A549 (cell line): Measurements from ENCODE around the gene PMVK. TPM values are rescaled to one million over a fixed set of nuclear protein-coding genes. Genes with fewer than 3 reads are reported as not detected.

Source experiments
- ATAC-seq, 2 experiments: fragments of 200-7000 bp in 1 of 2; fragments of >200 bp in 1 of 2; cut with Nextera tagmentation in 1 of 2; cut with Tn5 transposase in 1 of 2; 3 replicates each; pipeline versions ENCODE4 v1.8.0 to v1.9.1; 2018 to 2020; ENCODE audit warnings: mild to moderate bottlenecking in 1 of 2, moderate library complexity in 1 of 2
- CTCF ChIA-PET: fragments of 300-600 bp; sonication (Branson Sonifier 250); formaldehyde crosslinking; extraction: SDS; loops from one replicate; lab custom pipeline; 2021; ENCODE audit warnings: antibody characterized with exemption, inconsistent platforms; lab: Yijun Ruan, JAX
- POLR2A ChIA-PET: fragments of 350-600 bp; formaldehyde crosslinking; extraction: SDS; loops from one replicate; lab custom pipeline; 2021; ENCODE audit warnings: antibody characterized with exemption, inconsistent platforms; lab: Yijun Ruan, JAX
- DNase-seq, 2 experiments: peaks; one replicate each; pipeline versions ENCODE4 v3.0.0 to v3.0.0-alpha.2; 2011 to 2016; ENCODE audit warnings: low read depth in 1 of 2, low spot score in 1 of 2
- FAIRE-seq: peaks from 2 replicates; lab custom pipeline; 2011; peaks lifted over from hg19 to GRCh38; lab: Jason Lieb, UNC
- H3K27ac ChIP-seq, 2 experiments: fragments of >200 bp; sonication (Bioruptor Twin); formaldehyde crosslinking; 3 replicates each; pipeline ENCODE4 v1.5.1; 2016 to 2017
- H3K4me1 ChIP-seq: fragments of >200 bp; sonication (Bioruptor Twin); formaldehyde crosslinking; 3 replicates; pipeline ENCODE4 v1.6.1; 2016
- H3K4me2 ChIP-seq: fragments of >200 bp; sonication (Bioruptor Twin); formaldehyde crosslinking; 3 replicates; pipeline ENCODE4 v1.6.1; 2016
- H3K4me3 ChIP-seq: fragments of >200 bp; sonication (Bioruptor Twin); formaldehyde crosslinking; 3 replicates; pipeline ENCODE4 v1.5.1; 2016
- H3K9me3 ChIP-seq: fragments of >200 bp; sonication (Bioruptor Twin); formaldehyde crosslinking; 3 replicates; pipeline ENCODE4 v1.6.1; 2016
- CBX2 ChIP-seq: fragments of 200-600 bp; sonication (generic); IDR thresholded peaks from 2 replicates; pipeline ENCODE4 v1.6.1; 2016; ENCODE audit warnings: low read depth, mild to moderate bottlenecking, borderline replicate concordance
- CHD2 ChIP-seq: fragments of 150-350 bp; IDR thresholded peaks from 2 replicates; pipeline ENCODE4 v1.6.1; 2014; ENCODE audit warnings: low read length; ENCODE audit not compliant: partially characterized antibody
- CTCF ChIP-seq: fragments of >200 bp; sonication (Bioruptor Twin); formaldehyde crosslinking; IDR thresholded peaks from 3 replicates; pipeline ENCODE4 v1.5.1; 2016
- EP300 ChIP-seq, 2 experiments: fragments of >200 bp; sonication (Bioruptor Twin); formaldehyde crosslinking; IDR thresholded peaks; 2 replicates in 1 of 2; 3 replicates in 1 of 2; pipeline ENCODE4 v1.6.1; 2016 to 2017
- FOXS1 ChIP-seq: fragments of 250-450 bp; sonication (Bioruptor Pico); IDR thresholded peaks from 2 replicates; pipeline ENCODE4 v1.5.0; 2020; ENCODE audit warnings: mild to moderate bottlenecking, moderate library complexity
- JUN ChIP-seq, 2 experiments: fragments of >200 bp; sonication (Bioruptor Twin); formaldehyde crosslinking; IDR thresholded peaks; 2 replicates in 1 of 2; 3 replicates in 1 of 2; pipeline ENCODE4 v1.6.1; 2016 to 2017
- KDM1A ChIP-seq: fragments of 200-600 bp; sonication (generic); IDR thresholded peaks from 2 replicates; pipeline ENCODE4 v1.6.1; 2016; ENCODE audit warnings: low read depth, mild to moderate bottlenecking
- NFE2L2 ChIP-seq: fragments of 150-350 bp; conservative IDR thresholded peaks from 2 replicates; pipeline ENCODE4 v1.6.1; 2014; ENCODE audit warnings: low read length
- PHF8 ChIP-seq: fragments of 200-600 bp; sonication (generic); IDR thresholded peaks from 2 replicates; pipeline ENCODE4 v1.6.1; 2016; ENCODE audit warnings: low read depth, mild to moderate bottlenecking, antibody characterized with exemption, moderate library complexity, borderline replicate concordance
- RAD21 ChIP-seq, 2 experiments: fragments of >200 bp in 1 of 2; sonication (Bioruptor Twin) in 1 of 2; formaldehyde crosslinking in 1 of 2; IDR thresholded peaks in 1 of 2; conservative IDR thresholded peaks in 1 of 2; 2 replicates in 1 of 2; 3 replicates in 1 of 2; pipeline ENCODE4 v1.6.1; 2012 to 2018; ENCODE audit warnings: inconsistent platforms in 1 of 2
- RARB ChIP-seq: fragments of 250-450 bp; sonication (Bioruptor Pico); IDR thresholded peaks from 2 replicates; pipeline ENCODE4 v1.8.0; 2021; ENCODE audit warnings: mild to moderate bottlenecking, moderate library complexity
- TFCP2L1 ChIP-seq: fragments of 250-450 bp; sonication (Bioruptor Pico); IDR thresholded peaks from 2 replicates; pipeline ENCODE4 v1.5.0; 2021; ENCODE audit warnings: mild to moderate bottlenecking
- ZC3H11A ChIP-seq: fragments of 450-650 bp; IDR thresholded peaks from 2 replicates; pipeline ENCODE4 v1.6.1; 2014; ENCODE audit warnings: antibody characterized with exemption, mild to moderate bottlenecking
- ZFP36 ChIP-seq: fragments of 450-650 bp; IDR thresholded peaks from 2 replicates; pipeline ENCODE4 v1.6.1; 2014; ENCODE audit warnings: borderline replicate concordance; ENCODE audit not compliant: partially characterized antibody
- WGBS: methylation state at CpG from one replicate; pipeline ENCODE4 v1.1.6; 2017; ENCODE audit errors: missing lambda C conversion rate; 5-methylcytosine and 5-hydroxymethylcytosine counted together
- polyA plus RNA-seq, 4 experiments: library from polyadenylated mRNA; depleted of rRNA in 3 of 4; stranded (reverse); fragments of >200 nt; fragmentation: RNase III in 1 of 4; extraction: RNeasy Plus Mini Kit Qiagen cat#74134 plus additional on column Dnase treatment in 1 of 4; gene quantifications; 2 replicates in 3 of 4; 3 replicates in 1 of 4; pipeline ENCODE4 v1.2.3, GENCODE V29; 2011 to 2017
- small RNA-seq, 6 experiments: library from RNA; depleted of rRNA; stranded (forward); fragments of <200 nt; gene quantifications; one replicate each; pipeline ENCODE3, GENCODE V24; 2012

The PMVK gene
- polyA plus RNA-seq, 2 of the 4 experiments (the other 2 are of a cell fraction), result 35.7 to 52.0 TPM

GRCh38 chr1:154877370-154877974 is 59.0 kb downstream of the PMVK start:
- CTCF ChIA-PET, result interaction anchor here (0.9 to 4.8 kb wide), 25 partner anchors 9 to 397 kb away, joined by 3 to 72 read pairs (median 8); partner anchors contain the start of genes CHRNB2 and KCNN3

DNA sequence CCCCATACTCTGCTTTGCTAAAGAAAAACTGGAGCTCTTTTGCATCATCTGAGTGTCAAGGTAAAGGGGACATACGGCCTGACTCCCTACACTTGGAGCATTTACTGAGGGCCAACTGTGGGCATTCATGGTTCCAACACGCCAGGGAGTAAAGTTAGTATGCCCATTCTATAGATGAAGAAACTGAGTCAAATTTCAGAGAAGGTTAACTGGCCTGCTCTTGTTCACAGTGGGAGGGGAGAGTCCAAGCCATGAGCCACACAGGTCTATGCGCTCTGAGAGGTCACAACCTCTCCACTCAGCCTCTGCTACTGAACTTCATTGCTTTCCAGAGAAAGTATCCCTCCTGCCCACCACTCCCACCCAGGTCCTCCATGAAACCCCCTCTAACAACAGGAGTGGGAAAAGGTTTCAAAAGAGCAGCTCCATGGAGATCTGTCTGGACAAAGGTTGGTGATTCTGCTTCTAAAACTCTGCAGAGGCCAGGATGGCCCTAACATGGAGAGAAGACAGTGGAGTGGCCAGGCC is 59.6 kb downstream of the PMVK start:
- CTCF ChIA-PET, result interaction anchor here (1.0 to 4.8 kb wide), 8 partner anchors 19 to 396 kb away, joined by 3 to 72 read pairs (median 4); partner anchors contain the start of gene SHC1
- POLR2A ChIA-PET, result interaction anchor here (0.6 kb wide), 1 partner anchor 404 kb away, joined by 3 read pairs; no protein-coding TSS in a partner anchor
- FAIRE-seq, result no peak

More at GRCh38 chr1:154877370-154877974, 59.0 kb downstream of the PMVK start:
- peak; percentile 10 to 58; a peak in 3 of 6 replicates for ATAC-seq
- Histone ChIP-seq H3K4me1 (peaks cover 17% of the 10 kb centered on the region), H3K9me3 (no peaks in the 10 kb centered on the region), H3K4me3 (no peak overlapping the region), H3K4me2 (peak overlapping the region; percentile 65), H3K27ac (peak overlapping the region; percentile 53 to 67; a peak in 5 of 6 replicates)
- POLR2A ChIA-PET, result interaction anchor here (1.4 kb wide), 1 partner anchor 208 kb away, joined by 5 read pairs; no protein-coding TSS in a partner anchor
- FAIRE-seq, result no peak
- DNase-seq, result peak in 1 of 2 experiments; percentile 63
- TF ChIP-seq CBX2, result no peak
- no peak for TF ChIP-seq JUN (IDR thresholded peaks at IDR 0.05)
- no peak for TF ChIP-seq FOXS1
- no peak for TF ChIP-seq KDM1A
- no peak for TF ChIP-seq ZFP36
- TF ChIP-seq RAD21 (conservative IDR thresholded peaks at IDR 0.05 in 1 of 2, IDR thresholded peaks at IDR 0.05 in 1 of 2), result no peak
- TF ChIP-seq PHF8, result no peak
- no peak for TF ChIP-seq RARB (CRISPR knock-in tag)
- TF ChIP-seq NFE2L2, result no peak
- no peak for TF ChIP-seq ZC3H11A
- 38% methylated on average over 15 of the region's 17 CpGs for WGBS

More for the DNA sequence above, 59.6 kb downstream of the PMVK start:
- peaks cover 17% of the 10 kb centered on the region for H3K4me1 ChIP-seq
- no peak overlapping the region for H3K4me3 ChIP-seq
- DNase-seq, result no peak
- TF ChIP-seq TFCP2L1 (CRISPR knock-in tag) (no peak), KDM1A (peak; percentile 74; the same call in 1 of the 2 replicates), CHD2 (no peak), EP300 (IDR thresholded peaks at IDR 0.05) (no peak), CTCF (no peak)
- ATAC-seq, result no peak; a peak in 1 of 6 replicates
- H3K27ac ChIP-seq, result peak overlapping the region; percentile 39 to 67; a peak in 5 of 6 replicates
- 68% methylated on average over 3 of the region's 3 CpGs for WGBS
- no peaks in the 10 kb centered on the region for H3K9me3 ChIP-seq
- peak overlapping the region; percentile 65 for H3K4me2 ChIP-seq

Small RNA genes lying within 50 kb of the gene (small RNA-seq; reads per million reads assigned to genes)
- 0 reads per million in 6 experiments for gene MIR4258
- 0 reads per million in 6 experiments for gene RF00017

Other genes starting within 250 kb of the PMVK start
- gene KCNN3, start 66.4 kb downstream of the PMVK start, polyA plus RNA-seq (2011; rRNA removed), result 0.03 and 0.08 TPM in 2 replicates
- 0.01 to 0.04 TPM in 2 of 3 replicates, not detected in the other for gene KCNN3, start 66.4 kb downstream of the PMVK start, polyA plus RNA-seq (2017; fragmentation: RNase III; extraction: RNeasy Plus Mini Kit Qiagen cat#74134 plus additional on column Dnase treatment)
- 15.0 and 16.8 TPM in 2 replicates for gene PBXIP1, start 19.4 kb upstream of the PMVK start, polyA plus RNA-seq (2011; rRNA removed)
- 13.9 to 22.4 TPM (median 20.8 TPM) in 3 replicates for gene PBXIP1, start 19.4 kb upstream of the PMVK start, polyA plus RNA-seq (2017; fragmentation: RNase III; extraction: RNeasy Plus Mini Kit Qiagen cat#74134 plus additional on column Dnase treatment)
- 24.6 and 25.8 TPM in 2 replicates for gene PYGO2, start 25.1 kb upstream of the PMVK start, polyA plus RNA-seq (2011; rRNA removed)
- 15.7 to 18.9 TPM (median 18.3 TPM) in 3 replicates for gene PYGO2, start 25.1 kb upstream of the PMVK start, polyA plus RNA-seq (2017; fragmentation: RNase III; extraction: RNeasy Plus Mini Kit Qiagen cat#74134 plus additional on column Dnase treatment)
- gene SHC1, start 34.0 kb upstream of the PMVK start, polyA plus RNA-seq (2011; rRNA removed), result 174 and 203 TPM in 2 replicates
- gene SHC1, start 34.0 kb upstream of the PMVK start, polyA plus RNA-seq (2017; fragmentation: RNase III; extraction: RNeasy Plus Mini Kit Qiagen cat#74134 plus additional on column Dnase treatment), result 117 to 124 TPM (median 118 TPM) in 3 replicates
- 725 and 787 TPM in 2 replicates for gene CKS1B, start 38.0 kb upstream of the PMVK start, polyA plus RNA-seq (2011; rRNA removed)
- gene CKS1B, start 38.0 kb upstream of the PMVK start, polyA plus RNA-seq (2017; fragmentation: RNase III; extraction: RNeasy Plus Mini Kit Qiagen cat#74134 plus additional on column Dnase treatment), result 345 to 366 TPM (median 356 TPM) in 3 replicates
- gene FLAD1, start 46.6 kb upstream of the PMVK start, polyA plus RNA-seq (2011; rRNA removed), result 43.5 and 57.1 TPM in 2 replicates
- 34.1 to 38.2 TPM (median 36.0 TPM) in 3 replicates for gene FLAD1, start 46.6 kb upstream of the PMVK start, polyA plus RNA-seq (2017; fragmentation: RNase III; extraction: RNeasy Plus Mini Kit Qiagen cat#74134 plus additional on column Dnase treatment)
- gene LENEP, start 56.9 kb upstream of the PMVK start, polyA plus RNA-seq (2011; rRNA removed), result 0.32 TPM in 1 of 2 replicates, not detected in the other
- gene LENEP, start 56.9 kb upstream of the PMVK start, polyA plus RNA-seq (2017; fragmentation: RNase III; extraction: RNeasy Plus Mini Kit Qiagen cat#74134 plus additional on column Dnase treatment), result not detected in 3 replicates
- 20.5 and 20.8 TPM in 2 replicates for gene ZBTB7B, start 66.1 kb upstream of the PMVK start, polyA plus RNA-seq (2011; rRNA removed)
- 24.7 to 30.7 TPM (median 29.0 TPM) in 3 replicates for gene ZBTB7B, start 66.1 kb upstream of the PMVK start, polyA plus RNA-seq (2017; fragmentation: RNase III; extraction: RNeasy Plus Mini Kit Qiagen cat#74134 plus additional on column Dnase treatment)
- gene DCST2, start 97.1 kb upstream of the PMVK start, polyA plus RNA-seq (2011; rRNA removed), result 1.0 and 1.5 TPM in 2 replicates
- 0.23 to 0.46 TPM (median 0.43 TPM) in 3 replicates for gene DCST2, start 97.1 kb upstream of the PMVK start, polyA plus RNA-seq (2017; fragmentation: RNase III; extraction: RNeasy Plus Mini Kit Qiagen cat#74134 plus additional on column Dnase treatment)
- gene DCST1, start 97.1 kb upstream of the PMVK start, polyA plus RNA-seq (2011; rRNA removed), result 0.06 TPM in 1 of 2 replicates, not detected in the other
- gene DCST1, start 97.1 kb upstream of the PMVK start, polyA plus RNA-seq (2017; fragmentation: RNase III; extraction: RNeasy Plus Mini Kit Qiagen cat#74134 plus additional on column Dnase treatment), result not detected in 3 replicates
- gene ADAM15, start 114.6 kb upstream of the PMVK start, polyA plus RNA-seq (2011; rRNA removed), result 25.6 and 33.6 TPM in 2 replicates
- 33.0 to 35.2 TPM (median 34.2 TPM) in 3 replicates for gene ADAM15, start 114.6 kb upstream of the PMVK start, polyA plus RNA-seq (2017; fragmentation: RNase III; extraction: RNeasy Plus Mini Kit Qiagen cat#74134 plus additional on column Dnase treatment)
- 3.1 and 4.9 TPM in 2 replicates for gene EFNA4, start 127.0 kb upstream of the PMVK start, polyA plus RNA-seq (2011; rRNA removed)
- 6.1 to 8.7 TPM (median 7.5 TPM) in 3 replicates for gene EFNA4, start 127.0 kb upstream of the PMVK start, polyA plus RNA-seq (2017; fragmentation: RNase III; extraction: RNeasy Plus Mini Kit Qiagen cat#74134 plus additional on column Dnase treatment)
- gene EFNA3, start 142.1 kb upstream of the PMVK start, polyA plus RNA-seq (2011; rRNA removed), result 1.9 and 2.6 TPM in 2 replicates
- 2.0 to 3.2 TPM (median 2.7 TPM) in 3 replicates for gene EFNA3, start 142.1 kb upstream of the PMVK start, polyA plus RNA-seq (2017; fragmentation: RNase III; extraction: RNeasy Plus Mini Kit Qiagen cat#74134 plus additional on column Dnase treatment)
- gene EFNA1, start 191.2 kb upstream of the PMVK start, polyA plus RNA-seq (2011; rRNA removed), result 38.9 and 64.6 TPM in 2 replicates
- gene EFNA1, start 191.2 kb upstream of the PMVK start, polyA plus RNA-seq (2017; fragmentation: RNase III; extraction: RNeasy Plus Mini Kit Qiagen cat#74134 plus additional on column Dnase treatment), result 19.1 to 25.4 TPM (median 25.1 TPM) in 3 replicates
- gene SLC50A1, start 199.1 kb upstream of the PMVK start, polyA plus RNA-seq (2011; rRNA removed), result 39.3 and 39.4 TPM in 2 replicates
- 28.2 to 30.7 TPM (median 28.9 TPM) in 3 replicates for gene SLC50A1, start 199.1 kb upstream of the PMVK start, polyA plus RNA-seq (2017; fragmentation: RNase III; extraction: RNeasy Plus Mini Kit Qiagen cat#74134 plus additional on column Dnase treatment)
- gene DPM3, start 203.8 kb upstream of the PMVK start, polyA plus RNA-seq (2011; rRNA removed), result 22.8 and 33.7 TPM in 2 replicates
- 67.5 to 83.0 TPM (median 80.3 TPM) in 3 replicates for gene DPM3, start 203.8 kb upstream of the PMVK start, polyA plus RNA-seq (2017; fragmentation: RNase III; extraction: RNeasy Plus Mini Kit Qiagen cat#74134 plus additional on column Dnase treatment)
- 154 and 227 TPM in 2 replicates for gene KRTCAP2, start 236.6 kb upstream of the PMVK start, polyA plus RNA-seq (2011; rRNA removed)
- gene KRTCAP2, start 236.6 kb upstream of the PMVK start, polyA plus RNA-seq (2017; fragmentation: RNase III; extraction: RNeasy Plus Mini Kit Qiagen cat#74134 plus additional on column Dnase treatment), result 216 to 218 TPM (median 217 TPM) in 3 replicates
- gene TRIM46, start 237.1 kb upstream of the PMVK start, polyA plus RNA-seq (2011; rRNA removed), result 1.1 and 1.5 TPM in 2 replicates
- gene TRIM46, start 237.1 kb upstream of the PMVK start, polyA plus RNA-seq (2017; fragmentation: RNase III; extraction: RNeasy Plus Mini Kit Qiagen cat#74134 plus additional on column Dnase treatment), result 1.7 to 2.8 TPM (median 2.7 TPM) in 3 replicates